Mammary epithelial cell (primary cell): ENCODE measurements around the gene SHC2.

Experiments
- CTCF ChIP-seq, 2 donors: IDR thresholded peaks in 1 of 2; conservative IDR thresholded peaks in 1 of 2; 2 replicates each; pipeline ENCODE4 v1.5.1; 2011 to 2012; ENCODE audit warnings: inconsistent platforms in 2 of 2, low read length in 2 of 2, mild to moderate bottlenecking in 2 of 2, control low read depth in 1 of 2, low read depth in 1 of 2; ENCODE audit not compliant: insufficient read depth in 1 of 2; ENCODE audit errors: extremely low read depth in 1 of 2
- EZH2 ChIP-seq: IDR thresholded peaks from 2 replicates; pipeline ENCODE4 v1.6.1; 2012; ENCODE audit warnings: low read length, inconsistent platforms, borderline replicate concordance

GRCh38 chr19:377801-378581, 82.8 kb downstream of the SHC2 start:
- no peak for TF ChIP-seq EZH2
- no peak for TF ChIP-seq CTCF (conservative IDR thresholded peaks at IDR 0.05 in 1 of 2, IDR thresholded peaks at IDR 0.05 in 1 of 2; ENCODE audit: extremely low read depth in 1 of 2, insufficient read depth in 1 of 2, low read depth in 1 of 2, low read length in 2 of 2)
